ENCODE data around the gene DGKG.

Gene DGKG

DNA sequence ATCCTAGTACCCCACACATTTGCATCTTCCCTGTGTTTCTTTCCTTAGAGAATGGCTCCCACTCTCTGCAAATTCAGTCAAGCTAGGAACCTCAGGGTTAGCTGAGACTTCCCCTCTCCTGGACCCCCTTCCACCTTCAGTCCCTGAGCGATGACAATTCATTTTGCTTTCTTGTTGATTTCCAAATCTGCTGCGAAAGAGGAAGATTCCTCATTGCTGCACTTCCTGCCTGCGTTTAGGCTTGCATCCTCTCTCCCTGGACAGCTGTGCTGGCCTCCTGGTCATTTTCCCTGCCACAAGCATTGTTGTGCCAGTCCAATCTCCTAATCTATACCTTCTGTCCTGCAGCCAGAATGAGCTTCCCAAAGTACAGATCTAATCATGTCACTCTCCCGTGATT, 12.3 kb upstream of the DGKG start:
- no peak overlapping the region for H3K9ac ChIP-seq (ENCODE audit: insufficient read length)
- no peak overlapping the region for H3K27ac ChIP-seq
- no peaks in the 10 kb centered on the region for H3K9me3 ChIP-seq (ENCODE audit: low read depth, low read length)
- no peaks in the 10 kb centered on the region for H3K36me3 ChIP-seq (ENCODE audit: insufficient read depth, low read length)
- TF ChIP-seq EZH2 (IDR thresholded peaks at IDR 0.05) (no peak), FOXP2 (optimal IDR thresholded peaks at IDR 0.05; ENCODE audit: control extremely low read depth, extremely low read length, insufficient read depth) (no peak), POLR2AphosphoS5 (IDR thresholded peaks at IDR 0.05; ENCODE audit: borderline replicate concordance, low read depth, low read length) (no peak)
- H3K4me3 ChIP-seq = no peak overlapping the region
- DNase-seq (ENCODE audit: low read depth, low spot score) = no peak

DNA sequence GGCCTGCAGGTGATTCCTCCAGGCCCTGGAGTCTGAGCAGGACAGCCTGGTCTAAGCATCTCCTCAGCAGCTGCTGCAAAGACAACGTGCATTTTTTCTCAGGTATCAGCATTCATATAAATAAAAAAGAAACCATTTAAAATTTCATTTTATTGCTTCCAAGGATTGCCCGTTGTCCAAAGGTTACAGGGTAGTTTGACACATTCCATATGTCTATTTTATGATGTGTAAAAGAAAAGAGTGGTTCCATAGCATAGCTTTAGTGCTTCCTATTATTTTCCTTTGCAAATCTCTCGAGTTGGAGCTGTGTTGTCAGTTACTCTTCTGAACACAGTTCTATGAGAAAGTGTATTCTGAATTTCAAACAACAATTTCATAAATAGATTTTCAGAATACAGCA, 7.2 kb upstream of the DGKG start:
- Histone ChIP-seq H3K36me3 (ENCODE audit: insufficient read depth, low read length) (no peaks in the 10 kb centered on the region), H3K9me3 (ENCODE audit: low read depth, low read length) (no peaks in the 10 kb centered on the region), H3K9ac (ENCODE audit: insufficient read length) (no peak overlapping the region), H3K27ac (no peak overlapping the region), H3K4me3 (no peak overlapping the region)
- TF ChIP-seq EZH2 (IDR thresholded peaks at IDR 0.05) = no peak
- no peak for TF ChIP-seq POLR2AphosphoS5 (IDR thresholded peaks at IDR 0.05; ENCODE audit: borderline replicate concordance, low read depth, low read length)
- TF ChIP-seq FOXP2 (optimal IDR thresholded peaks at IDR 0.05; ENCODE audit: control extremely low read depth, extremely low read length, insufficient read depth) = no peak
- no peak for DNase-seq (ENCODE audit: low read depth, low spot score)

DNA sequence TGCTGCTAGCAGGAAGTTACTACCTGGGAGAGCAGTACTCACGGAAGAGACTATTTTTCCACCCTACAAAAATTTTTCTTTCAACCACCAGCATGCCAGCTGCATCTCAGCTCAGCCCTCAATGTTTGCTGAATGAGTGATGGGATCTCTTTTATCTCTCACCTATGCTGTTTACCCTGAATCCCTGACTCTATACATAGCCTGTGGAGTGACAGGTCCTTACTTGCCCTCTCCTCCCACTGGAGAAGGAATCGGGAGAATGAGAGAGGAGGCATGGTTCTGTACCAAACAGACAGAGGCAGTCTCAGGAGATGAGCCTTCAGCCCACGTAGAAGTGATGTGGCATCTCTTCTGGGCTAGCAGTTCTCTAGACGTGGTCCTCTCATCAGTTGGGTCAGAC, 6.7 kb upstream of the DGKG start:
- H3K9ac ChIP-seq (ENCODE audit: insufficient read length) = no peak overlapping the region
- no peak overlapping the region for H3K27ac ChIP-seq
- DNase-seq (ENCODE audit: low read depth, low spot score) = no peak
- H3K9me3 ChIP-seq (ENCODE audit: low read depth, low read length) = no peaks in the 10 kb centered on the region
- TF ChIP-seq FOXP2 (optimal IDR thresholded peaks at IDR 0.05; ENCODE audit: control extremely low read depth, extremely low read length, insufficient read depth) = no peak
- no peak for TF ChIP-seq POLR2AphosphoS5 (IDR thresholded peaks at IDR 0.05; ENCODE audit: borderline replicate concordance, low read depth, low read length)
- no peak for TF ChIP-seq EZH2 (IDR thresholded peaks at IDR 0.05)
- no peak overlapping the region for H3K4me3 ChIP-seq
- H3K36me3 ChIP-seq (ENCODE audit: insufficient read depth, low read length) = no peaks in the 10 kb centered on the region

- Histone ChIP-seq H3K4me3 (no peak overlapping the region), H3K9me3 (ENCODE audit: low read depth, low read length) (no peaks in the 10 kb centered on the region), H3K27ac (no peak overlapping the region), H3K36me3 (ENCODE audit: insufficient read depth, low read length) (no peaks in the 10 kb centered on the region), H3K9ac (ENCODE audit: insufficient read length) (no peak overlapping the region)
- no peak for TF ChIP-seq EZH2 (IDR thresholded peaks at IDR 0.05)
- TF ChIP-seq FOXP2 (optimal IDR thresholded peaks at IDR 0.05; ENCODE audit: control extremely low read depth, extremely low read length, insufficient read depth) = no peak
- no peak for TF ChIP-seq POLR2AphosphoS5 (IDR thresholded peaks at IDR 0.05; ENCODE audit: borderline replicate concordance, low read depth, low read length)
- no peak for DNase-seq (ENCODE audit: low read depth, low spot score)
These were observed 6.1 kb upstream of the DGKG start for GRCh38 chr3:186368176-186368575.

DNA sequence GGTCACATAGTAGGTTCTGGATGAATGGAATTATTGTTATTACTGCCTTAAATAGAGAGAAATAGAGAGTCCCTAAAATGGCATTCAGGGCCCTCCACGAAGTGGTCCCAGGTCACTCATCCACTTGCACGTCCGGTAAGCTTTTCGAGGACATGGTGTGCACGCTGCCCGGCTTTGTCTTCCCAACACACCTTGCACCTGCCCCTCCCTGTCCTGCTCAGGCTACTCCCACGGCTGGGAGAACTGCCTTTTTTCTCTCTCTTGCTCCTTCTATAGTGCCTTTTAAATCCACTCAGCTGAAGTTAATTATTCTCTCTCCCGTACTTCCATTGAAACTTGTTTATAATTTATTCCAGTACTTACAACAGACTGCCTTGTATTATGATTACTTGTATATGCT, 5.6 kb upstream of the DGKG start:
- H3K9ac ChIP-seq (ENCODE audit: insufficient read length) = no peak overlapping the region
- no peak for TF ChIP-seq FOXP2 (optimal IDR thresholded peaks at IDR 0.05; ENCODE audit: control extremely low read depth, extremely low read length, insufficient read depth)
- H3K4me3 ChIP-seq = no peak overlapping the region
- no peaks in the 10 kb centered on the region for H3K9me3 ChIP-seq (ENCODE audit: low read depth, low read length)
- no peak for DNase-seq (ENCODE audit: low read depth, low spot score)
- no peak overlapping the region for H3K27ac ChIP-seq
- no peaks in the 10 kb centered on the region for H3K36me3 ChIP-seq (ENCODE audit: insufficient read depth, low read length)

- H3K27ac ChIP-seq = no peak overlapping the region
- no peaks in the 10 kb centered on the region for H3K9me3 ChIP-seq (ENCODE audit: low read depth, low read length)
- no peak for DNase-seq (ENCODE audit: low read depth, low spot score)
- TF ChIP-seq EZH2 (IDR thresholded peaks at IDR 0.05) (no peak), POLR2AphosphoS5 (IDR thresholded peaks at IDR 0.05; ENCODE audit: borderline replicate concordance, low read depth, low read length) (no peak), FOXP2 (optimal IDR thresholded peaks at IDR 0.05; ENCODE audit: control extremely low read depth, extremely low read length, insufficient read depth) (no peak)
- no peaks in the 10 kb centered on the region for H3K36me3 ChIP-seq (ENCODE audit: insufficient read depth, low read length)
- no peak overlapping the region for H3K9ac ChIP-seq (ENCODE audit: insufficient read length)
- H3K4me3 ChIP-seq = no peak overlapping the region
These were observed 4.2 kb upstream of the DGKG start for GRCh38 chr3:186366206-186366605.

- Histone ChIP-seq H3K36me3 (ENCODE audit: insufficient read depth, low read length) (no peaks in the 10 kb centered on the region), H3K9ac (ENCODE audit: insufficient read length) (no peak overlapping the region), H3K4me3 (no peak overlapping the region), H3K27ac (no peak overlapping the region), H3K9me3 (ENCODE audit: low read depth, low read length) (no peaks in the 10 kb centered on the region)
- DNase-seq (ENCODE audit: low read depth, low spot score) = no peak
- TF ChIP-seq POLR2AphosphoS5 (IDR thresholded peaks at IDR 0.05; ENCODE audit: borderline replicate concordance, low read depth, low read length) = no peak
These were observed 3.4 kb upstream of the DGKG start for GRCh38 chr3:186365202-186365974.

GRCh38 chr3:186362988-186363387, 954 bp upstream of the DGKG start:
- Histone ChIP-seq H3K27ac (no peak overlapping the region), H3K9ac (ENCODE audit: insufficient read length) (no peak overlapping the region), H3K9me3 (ENCODE audit: low read depth, low read length) (no peaks in the 10 kb centered on the region), H3K36me3 (ENCODE audit: insufficient read depth, low read length) (no peaks in the 10 kb centered on the region), H3K4me3 (no peak overlapping the region)
- TF ChIP-seq FOXP2 (optimal IDR thresholded peaks at IDR 0.05; ENCODE audit: control extremely low read depth, extremely low read length, insufficient read depth) (no peak), EZH2 (IDR thresholded peaks at IDR 0.05) (no peak), POLR2AphosphoS5 (IDR thresholded peaks at IDR 0.05; ENCODE audit: borderline replicate concordance, low read depth, low read length) (no peak)
- no peak for DNase-seq (ENCODE audit: low read depth, low spot score)

GRCh38 chr3:186362537-186362842, 456 bp upstream of the DGKG start:
- no peak for DNase-seq (ENCODE audit: low read depth, low spot score)
- H3K4me3 ChIP-seq = peak overlapping the region; percentile 60

More at GRCh38 chr3:186362537-186362842, 456 bp upstream of the DGKG start:
- Histone ChIP-seq H3K27ac (no peak overlapping the region), H3K36me3 (ENCODE audit: insufficient read depth, low read length) (no peaks in the 10 kb centered on the region), H3K9ac (ENCODE audit: insufficient read length) (no peak overlapping the region), H3K9me3 (ENCODE audit: low read depth, low read length) (no peaks in the 10 kb centered on the region)
- no peak for TF ChIP-seq FOXP2 (optimal IDR thresholded peaks at IDR 0.05; ENCODE audit: control extremely low read depth, extremely low read length, insufficient read depth)
- TF ChIP-seq EZH2 (IDR thresholded peaks at IDR 0.05) = no peak
- TF ChIP-seq POLR2AphosphoS5 (IDR thresholded peaks at IDR 0.05; ENCODE audit: borderline replicate concordance, low read depth, low read length) = no peak

Measured in SK-N-MC (cell line).